ENCODE measurements around the gene CCNI2.

The CCNI2 gene

DNA sequence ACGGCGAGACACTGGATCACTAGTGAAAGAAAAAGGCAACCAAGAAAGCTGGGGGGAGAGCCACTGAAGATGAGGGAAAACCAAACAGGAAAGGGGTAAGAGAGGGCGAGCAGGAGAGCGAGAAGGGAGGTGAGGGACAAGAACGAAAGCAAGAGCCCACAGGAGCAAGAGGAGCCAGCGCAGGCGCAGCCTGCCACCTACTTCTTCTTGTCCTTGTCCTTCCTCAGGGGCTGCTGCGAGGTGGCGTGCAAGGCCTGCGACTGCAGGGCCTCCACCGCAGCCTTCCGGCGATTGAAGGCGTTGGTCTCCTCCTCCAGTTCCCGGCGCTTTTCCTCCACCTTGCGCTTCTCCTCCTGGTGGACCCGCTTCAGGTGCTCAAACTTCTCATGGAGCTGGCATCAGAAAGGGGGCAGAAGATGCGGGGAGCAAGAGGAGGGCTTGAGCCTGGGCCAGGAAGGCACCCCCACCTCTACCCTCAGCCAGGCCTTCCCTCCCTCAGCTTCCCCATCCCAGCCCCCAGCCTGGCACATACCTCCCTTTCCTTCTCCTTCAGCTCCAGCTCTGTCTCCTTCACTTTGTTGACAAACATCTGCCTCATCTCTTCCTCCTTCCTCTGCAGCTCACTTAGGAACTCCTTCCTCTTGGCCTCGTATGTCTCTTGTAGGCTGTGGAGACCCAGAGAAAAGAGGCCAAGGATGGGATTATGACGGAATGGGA, 13.5 kb downstream of the CCNI2 start:
- TF ChIP-seq, protein P1, sequence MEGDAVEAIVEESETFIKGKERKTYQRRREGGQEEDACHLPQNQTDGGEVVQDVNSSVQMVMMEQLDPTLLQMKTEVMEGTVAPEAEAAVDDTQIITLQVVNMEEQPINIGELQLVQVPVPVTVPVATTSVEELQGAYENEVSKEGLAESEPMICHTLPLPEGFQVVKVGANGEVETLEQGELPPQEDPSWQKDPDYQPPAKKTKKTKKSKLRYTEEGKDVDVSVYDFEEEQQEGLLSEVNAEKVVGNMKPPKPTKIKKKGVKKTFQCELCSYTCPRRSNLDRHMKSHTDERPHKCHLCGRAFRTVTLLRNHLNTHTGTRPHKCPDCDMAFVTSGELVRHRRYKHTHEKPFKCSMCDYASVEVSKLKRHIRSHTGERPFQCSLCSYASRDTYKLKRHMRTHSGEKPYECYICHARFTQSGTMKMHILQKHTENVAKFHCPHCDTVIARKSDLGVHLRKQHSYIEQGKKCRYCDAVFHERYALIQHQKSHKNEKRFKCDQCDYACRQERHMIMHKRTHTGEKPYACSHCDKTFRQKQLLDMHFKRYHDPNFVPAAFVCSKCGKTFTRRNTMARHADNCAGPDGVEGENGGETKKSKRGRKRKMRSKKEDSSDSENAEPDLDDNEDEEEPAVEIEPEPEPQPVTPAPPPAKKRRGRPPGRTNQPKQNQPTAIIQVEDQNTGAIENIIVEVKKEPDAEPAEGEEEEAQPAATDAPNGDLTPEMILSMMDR (IDR thresholded peaks at IDR 0.05; ENCODE audit: extremely low read depth, insufficient read depth, missing control alignments) = no peak
- in situ Hi-C loops (cut with MboI; ENCODE audit: low pct_unique_long_range_greater_than_20kb, low sequenced_read_pairs, unreplicated experiment) = no loop called here
- no peak for DNase-seq (ENCODE audit: low spot score)

DNA sequence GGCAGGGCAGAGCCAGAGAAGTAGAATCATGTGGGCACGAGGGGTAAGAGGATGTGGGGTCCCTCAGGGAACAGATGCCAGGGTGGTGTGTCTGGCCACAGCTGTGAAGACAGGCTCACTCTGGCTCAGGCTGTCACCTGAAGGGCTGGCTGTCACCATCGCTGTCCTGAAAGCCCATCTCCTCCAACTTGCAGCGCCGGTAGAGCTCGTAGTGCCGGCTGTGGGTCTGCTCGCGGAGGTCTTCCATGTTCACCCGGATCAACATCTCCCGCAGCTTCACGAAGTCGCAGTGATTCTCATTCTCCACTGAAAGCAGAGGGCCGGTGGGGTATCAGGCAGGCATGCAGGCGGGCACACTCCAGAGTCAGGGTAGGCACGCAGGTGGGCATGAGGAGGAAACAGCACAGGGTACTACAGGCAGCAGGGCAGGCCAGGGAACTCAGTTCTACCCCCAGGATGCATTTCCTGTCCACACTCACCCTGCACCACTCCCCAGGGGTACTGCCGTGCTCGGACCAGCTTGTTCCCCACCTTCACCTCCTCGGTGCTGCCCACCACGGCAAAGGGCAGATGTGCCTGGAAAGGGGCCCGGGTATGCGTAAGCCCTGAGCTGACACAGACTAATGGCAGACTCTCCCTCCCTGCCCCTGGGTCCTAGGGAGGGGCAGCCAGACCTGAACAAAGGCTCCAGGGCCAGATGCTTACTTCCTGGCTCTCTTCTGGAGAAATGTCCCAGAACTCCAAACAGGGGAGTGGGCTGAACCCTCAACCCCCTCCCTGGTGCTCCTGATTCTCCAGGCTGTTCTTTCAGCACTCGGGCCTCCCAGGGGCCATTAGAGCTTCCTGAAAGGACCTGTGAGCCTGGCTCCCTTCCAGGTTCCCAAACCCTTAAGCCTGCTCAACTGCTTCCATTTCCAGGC, 14.4 kb downstream of the CCNI2 start:
- TF ChIP-seq, protein P1 (IDR thresholded peaks at IDR 0.05; ENCODE audit: extremely low read depth, insufficient read depth, missing control alignments) = no peak
- no peak for DNase-seq (ENCODE audit: low spot score)
- in situ Hi-C loops (cut with MboI; ENCODE audit: low pct_unique_long_range_greater_than_20kb, low sequenced_read_pairs, unreplicated experiment) = no loop called here

- TF ChIP-seq, protein P1 (IDR thresholded peaks at IDR 0.05; ENCODE audit: extremely low read depth, insufficient read depth, missing control alignments) = no peak
- DNase-seq (ENCODE audit: low spot score) = no peak
- in situ Hi-C loops (cut with MboI; ENCODE audit: low pct_unique_long_range_greater_than_20kb, low sequenced_read_pairs, unreplicated experiment) = no loop called here
These were observed 15.2 kb downstream of the CCNI2 start for GRCh38 chr5:132762246-132763000.

- TF ChIP-seq, protein P1 (IDR thresholded peaks at IDR 0.05; ENCODE audit: extremely low read depth, insufficient read depth, missing control alignments) = no peak
- in situ Hi-C loops (cut with MboI; ENCODE audit: low pct_unique_long_range_greater_than_20kb, low sequenced_read_pairs, unreplicated experiment) = no loop called here
- DNase-seq (ENCODE audit: low spot score) = no peak
These were observed 16.2 kb downstream of the CCNI2 start for GRCh38 chr5:132763181-132764036.

- in situ Hi-C loops (cut with MboI; ENCODE audit: low pct_unique_long_range_greater_than_20kb, low sequenced_read_pairs, unreplicated experiment) = no loop called here
These were observed 16.8 kb downstream of the CCNI2 start for GRCh38 chr5:132764051-132764450.

More at GRCh38 chr5:132764051-132764450, 16.8 kb downstream of the CCNI2 start:
- TF ChIP-seq, protein P1 (IDR thresholded peaks at IDR 0.05; ENCODE audit: extremely low read depth, insufficient read depth, missing control alignments) = no peak
- DNase-seq (ENCODE audit: low spot score) = no peak
